Stimulated activated CD8-positive, alpha-beta memory T cell treated with anti-CD3 and anti-CD28 coated beads, Interleukin-7, amount 100 ng/mL, for 1 hour (primary cell): Measurements from ENCODE around the gene GNA15.
"Not testable (repeated sequence)": the region's sequence is repeated elsewhere in the genome, so short reads cannot be mapped to it uniquely, and the experiment has no call there.

Source experiments
- DNase-seq, 2 donors: peaks; one replicate each; pipeline ENCODE4 v3.0.0-alpha.2; 2020; ENCODE audit warnings: low read depth in 2 of 2

The GNA15 gene

GRCh38 chr19:3149526-3150505 lies 14.0 kb downstream of the GNA15 start:
- no peak for DNase-seq

- no peak for DNase-seq
Observed at GRCh38 chr19:3150739-3151329, 15.0 kb downstream of the GNA15 start.

GRCh38 chr19:3151563-3152418 lies 16.0 kb downstream of the GNA15 start:
- DNase-seq: no peak

DNA sequence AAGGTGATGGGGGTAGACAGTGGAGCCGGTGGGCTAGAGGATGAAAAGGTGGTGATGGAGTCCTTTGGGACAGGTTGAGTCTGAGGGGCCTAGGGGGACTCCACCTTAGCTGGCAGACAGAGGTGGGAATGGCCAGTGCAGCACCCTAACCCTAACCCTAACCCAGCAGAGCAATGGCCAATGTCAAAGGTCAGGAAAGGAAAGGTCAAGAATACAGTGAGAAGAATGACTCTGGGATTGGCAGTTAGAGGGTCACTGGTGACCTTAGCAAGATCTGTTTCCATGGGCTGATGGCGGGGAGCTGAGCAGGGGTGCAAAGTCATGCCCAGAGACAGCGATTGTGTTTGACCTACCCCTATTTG lies 16.6 kb downstream of the GNA15 start:
- no peak for DNase-seq

- DNase-seq: no peak
Observed at GRCh38 chr19:3153286-3154230, 17.7 kb downstream of the GNA15 start.

- DNase-seq: not testable (repeated sequence)
Observed at GRCh38 chr19:3154447-3154846, 18.6 kb downstream of the GNA15 start.

GRCh38 chr19:3154957-3155736 lies 19.3 kb downstream of the GNA15 start:
- peak; percentile 38 to 56 for DNase-seq

DNA sequence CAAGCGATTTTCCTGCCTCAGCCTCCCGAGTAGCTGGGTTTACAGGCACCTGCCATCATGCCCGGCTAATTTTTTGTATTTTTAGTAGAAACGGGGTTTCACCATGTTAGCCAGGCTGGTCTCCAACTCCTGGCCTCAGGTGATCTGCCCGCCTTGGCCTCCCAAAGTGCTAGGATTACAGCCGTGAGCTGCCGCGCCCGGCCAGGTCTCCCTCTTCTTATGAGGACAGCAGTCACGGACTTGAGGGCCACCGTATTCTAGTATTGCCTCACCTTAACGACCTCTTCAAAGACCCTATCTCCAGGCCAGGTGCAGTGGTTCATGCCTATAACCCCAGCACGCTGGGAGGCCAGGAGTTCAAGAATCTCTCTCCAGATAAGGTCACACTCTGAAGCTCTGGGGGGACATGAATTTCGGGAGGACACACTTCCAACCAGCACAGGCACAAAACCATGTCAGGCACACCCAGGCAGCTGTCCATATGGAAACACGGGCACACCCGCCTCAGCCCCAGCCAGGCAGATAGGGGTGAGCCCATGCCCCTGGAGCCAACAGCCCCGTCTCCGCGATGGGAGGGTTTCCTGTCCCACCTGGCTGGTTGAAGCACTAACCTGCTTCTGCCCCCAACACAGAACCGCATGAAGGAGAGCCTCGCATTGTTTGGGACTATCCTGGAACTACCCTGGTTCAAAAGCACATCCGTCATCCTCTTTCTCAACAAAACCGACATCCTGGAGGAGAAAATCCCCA lies 21.4 kb downstream of the GNA15 start:
- no peak for DNase-seq

DNA sequence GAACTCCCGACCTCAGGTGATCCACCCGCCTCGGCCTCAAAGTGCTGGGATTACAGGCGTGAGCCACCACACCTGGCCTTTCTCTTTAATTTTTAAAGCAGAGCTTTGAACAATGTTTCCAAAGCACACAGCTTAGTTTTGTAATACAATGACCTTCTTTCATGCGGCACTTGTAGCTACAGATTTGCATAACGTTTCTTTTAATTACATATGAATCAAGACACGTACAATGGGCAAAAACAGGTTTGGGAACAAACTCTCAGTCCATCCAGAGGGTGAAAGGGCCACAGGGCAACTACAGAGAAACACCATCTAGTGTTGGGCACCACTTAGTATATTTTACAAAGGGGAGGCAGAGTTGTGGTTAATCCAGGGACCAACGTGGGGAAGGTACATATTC lies 23.7 kb downstream of the GNA15 start:
- DNase-seq: no peak

GRCh38 chr19:3160219-3160618 lies 24.4 kb downstream of the GNA15 start:
- no peak for DNase-seq

- no peak for DNase-seq
Observed at GRCh38 chr19:3161453-3161852, 25.6 kb downstream of the GNA15 start.

DNA sequence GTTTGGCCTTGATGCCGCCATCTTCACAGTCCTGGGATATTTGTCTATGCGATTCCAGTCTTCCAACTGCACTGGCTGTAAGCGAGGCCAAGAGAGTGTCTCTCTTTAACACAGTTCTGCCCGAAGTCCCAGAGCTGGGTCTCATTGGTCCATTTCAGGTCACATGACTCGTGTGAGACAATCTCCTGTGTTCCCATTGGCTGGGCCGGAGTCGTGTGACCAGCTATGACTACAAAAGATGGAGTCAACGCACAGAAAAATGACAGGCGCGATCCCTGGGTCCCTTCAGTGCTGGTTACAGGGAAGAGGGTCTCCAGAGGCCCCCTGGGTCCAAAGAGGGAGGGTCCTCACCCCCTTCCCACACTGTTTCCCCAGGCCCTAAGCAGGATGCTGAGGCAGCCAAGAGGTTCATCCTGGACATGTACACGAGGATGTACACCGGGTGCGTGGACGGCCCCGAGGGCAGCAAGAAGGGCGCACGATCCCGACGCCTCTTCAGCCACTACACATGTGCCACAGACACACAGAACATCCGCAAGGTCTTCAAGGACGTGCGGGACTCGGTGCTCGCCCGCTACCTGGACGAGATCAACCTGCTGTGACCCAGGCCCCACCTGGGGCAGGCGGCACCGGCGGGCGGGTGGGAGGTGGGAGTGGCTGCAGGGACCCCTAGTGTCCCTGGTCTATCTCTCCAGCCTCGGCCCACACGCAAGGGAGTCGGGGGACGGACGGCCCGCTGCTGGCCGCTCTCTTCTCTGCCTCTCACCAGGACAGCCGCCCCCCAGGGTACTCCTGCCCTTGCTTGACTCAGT lies 26.8 kb downstream of the GNA15 start:
- no peak for DNase-seq

DNA sequence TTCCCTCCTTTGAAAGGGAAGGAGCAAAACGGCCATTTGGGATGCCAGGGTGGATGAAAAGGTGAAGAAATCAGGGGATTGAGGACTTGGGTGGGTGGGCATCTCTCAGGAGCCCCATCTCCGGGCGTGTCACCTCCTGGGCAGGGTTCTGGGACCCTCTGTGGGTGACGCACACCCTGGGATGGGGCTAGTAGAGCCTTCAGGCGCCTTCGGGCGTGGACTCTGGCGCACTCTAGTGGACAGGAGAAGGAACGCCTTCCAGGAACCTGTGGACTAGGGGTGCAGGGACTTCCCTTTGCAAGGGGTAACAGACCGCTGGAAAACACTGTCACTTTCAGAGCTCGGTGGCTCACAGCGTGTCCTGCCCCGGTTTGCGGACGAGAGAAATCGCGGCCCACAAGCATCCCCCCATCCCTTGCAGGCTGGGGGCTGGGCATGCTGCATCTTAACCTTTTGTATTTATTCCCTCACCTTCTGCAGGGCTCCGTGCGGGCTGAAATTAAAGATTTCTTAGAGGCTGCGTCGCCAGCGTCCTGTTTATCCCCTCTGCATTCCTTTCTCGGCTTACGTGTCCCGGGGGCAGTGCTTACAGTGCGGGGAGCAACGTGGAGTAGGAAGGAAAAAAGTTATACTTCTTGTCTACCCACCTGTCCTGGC lies 27.5 kb downstream of the GNA15 start:
- DNase-seq: peak; percentile 42 to 49

- DNase-seq: no peak
Observed at GRCh38 chr19:3163943-3164342, 28.1 kb downstream of the GNA15 start.

DNA sequence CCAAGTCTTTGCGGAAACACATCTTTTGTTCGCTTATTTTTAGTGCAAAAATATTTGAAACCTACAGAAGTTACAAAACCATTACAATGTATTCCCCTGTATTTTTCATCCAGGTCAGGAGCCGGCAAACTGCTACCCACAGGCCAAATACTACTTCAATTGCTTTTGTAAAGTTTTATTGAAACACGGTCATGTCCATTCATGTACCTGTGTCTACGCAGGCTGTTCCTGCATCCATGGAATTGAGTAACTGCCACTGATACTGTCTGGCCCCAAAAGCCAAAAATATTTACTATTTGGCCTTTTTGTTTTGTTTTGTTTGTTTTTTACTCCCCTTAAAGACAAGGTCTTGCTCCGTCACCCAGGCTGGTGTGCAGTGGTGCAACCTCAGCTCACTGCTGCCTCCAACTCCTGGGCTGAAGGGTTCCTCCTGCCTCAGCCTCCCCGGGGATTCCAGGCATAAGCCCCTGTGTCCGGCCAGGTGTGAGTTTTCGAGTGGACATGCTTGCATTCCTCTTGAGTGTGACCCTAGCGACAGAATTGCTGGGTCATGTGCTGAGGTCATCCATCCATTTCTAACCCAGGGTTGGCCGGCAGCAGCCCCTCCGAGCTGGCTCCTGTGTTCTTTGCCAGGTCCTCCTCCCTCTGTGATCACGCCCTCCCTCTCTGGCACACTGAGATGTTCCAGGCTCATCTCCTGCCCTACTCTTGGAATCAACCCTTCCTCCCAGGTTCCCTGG lies 31.9 kb downstream of the GNA15 start:
- no peak for DNase-seq

- no peak for DNase-seq
Observed at GRCh38 chr19:3171894-3172672, 36.2 kb downstream of the GNA15 start.

- DNase-seq: not testable (repeated sequence)
Observed at GRCh38 chr19:3172673-3173000, 36.8 kb downstream of the GNA15 start.
